HepG2 (cell line): Measurements from ENCODE around the gene CTF1. TPM values are rescaled to one million over a fixed set of nuclear protein-coding genes. Genes with fewer than 3 reads are reported as not detected.

Experiments used
- ATF7 ChIP-seq, 2 experiments: fragments of 450-650 bp in 1 of 2; sonication (generic) in 1 of 2; formaldehyde crosslinking in 1 of 2; IDR thresholded peaks; 2 replicates each; pipeline versions ENCODE4 v1.4.0 to v1.6.1; 2016 to 2020; ENCODE audit warnings: antibody characterized with exemption in 1 of 2, mild to moderate bottlenecking in 1 of 2, missing genetic modification reagents in 1 of 2
- CHD2 ChIP-seq: IDR thresholded peaks from 2 replicates; pipeline ENCODE4 v1.6.1; 2011; ENCODE audit warnings: low read depth, low read length, improper control_type of control experiment
- FOXA1 ChIP-seq, 2 experiments: fragments of 450-650 bp in 1 of 2; sonication (generic) in 1 of 2; formaldehyde crosslinking in 1 of 2; IDR thresholded peaks; 2 replicates each; pipeline versions ENCODE4 v1.4.0 to v1.6.1; 2016 to 2020; ENCODE audit warnings: missing genetic modification reagents in 1 of 2
- HMG20A ChIP-seq: IDR thresholded peaks from 2 replicates; pipeline ENCODE4 v1.6.1; 2016; ENCODE audit warnings: borderline replicate concordance
- HMGA1 ChIP-seq: sonication (generic); formaldehyde crosslinking; conservative IDR thresholded peaks from 2 replicates; pipeline ENCODE4 v1.4.0; 2020; ENCODE audit warnings: missing genetic modification reagents
- HOXA3 ChIP-seq: sonication (generic); formaldehyde crosslinking; IDR thresholded peaks from 2 replicates; pipeline ENCODE4 v1.5.0; 2020; ENCODE audit warnings: missing genetic modification reagents
- PCBP1 ChIP-seq: fragments of 200-400 bp; formaldehyde crosslinking; IDR thresholded peaks from 2 replicates; pipeline ENCODE4 v1.6.1; 2017; ENCODE audit warnings: mild to moderate bottlenecking, low read depth, low read length, borderline replicate concordance
- PRMT3 ChIP-seq: sonication (generic); formaldehyde crosslinking; IDR thresholded peaks from 2 replicates; pipeline ENCODE4 v1.8.1; 2022; ENCODE audit warnings: low read depth, mild to moderate bottlenecking, moderate library complexity, missing genetic modification reagents, borderline replicate concordance
- SCMH1 ChIP-seq: sonication (generic); formaldehyde crosslinking; IDR thresholded peaks from 2 replicates; pipeline ENCODE4 v1.9.0; 2021; ENCODE audit warnings: missing genetic modification reagents, mild to moderate bottlenecking, borderline replicate concordance
- ZKSCAN8 ChIP-seq: IDR thresholded peaks from 2 replicates; pipeline ENCODE4 v1.6.1; 2016; ENCODE audit warnings: borderline replicate concordance, missing genetic modification reagents, missing compliant biosample characterization
- ZNF124 ChIP-seq: sonication (generic); formaldehyde crosslinking; IDR thresholded peaks from 2 replicates; pipeline ENCODE4 v1.4.0; 2020; ENCODE audit warnings: missing genetic modification reagents
- ZNF281 ChIP-seq: sonication (generic); formaldehyde crosslinking; IDR thresholded peaks from 2 replicates; pipeline ENCODE4 v1.4.0; 2020; ENCODE audit warnings: missing genetic modification reagents, borderline replicate concordance
- ZNF335 ChIP-seq: sonication (generic); formaldehyde crosslinking; IDR thresholded peaks from 2 replicates; pipeline ENCODE4 v1.4.0; 2020; ENCODE audit warnings: missing genetic modification reagents
- ZNF615 ChIP-seq: sonication (generic); formaldehyde crosslinking; IDR thresholded peaks from 2 replicates; pipeline ENCODE4 v1.5.0; 2020; ENCODE audit warnings: mild to moderate bottlenecking, missing genetic modification reagents, borderline replicate concordance
- polyA plus RNA-seq, 8 experiments: library from polyadenylated mRNA; depleted of rRNA in 3 of 8; stranded (reverse) in 7 of 8; unstranded in 1 of 8; fragments of >200 nt; fragmentation: Illumina TruSeq in 4 of 8; extraction: Trizol in 4 of 8; gene quantifications; 2 replicates each; pipeline versions ENCODE4 v1.2.1 to v1.2.3, GENCODE V29; 2011 to 2016; ENCODE audit warnings: low read depth in 4 of 8, missing spikeins in 1 of 8, mixed read lengths in 1 of 8; ENCODE audit not compliant: insufficient read depth in 1 of 8
- total RNA-seq, 5 experiments: library from RNA; depleted of rRNA; stranded (reverse); fragments of >200 nt; fragmentation: Illumina TruSeq; extraction: Trizol; gene quantifications; 2 replicates each; pipeline ENCODE4 v1.2.3, GENCODE V29; 2016; ENCODE audit warnings: low read depth in 1 of 5
- TF ChIP-seq, protein P1 (sequence below): sonication (generic); formaldehyde crosslinking; IDR thresholded peaks from 2 replicates; pipeline ENCODE4 v1.4.0; 2020; ENCODE audit warnings: low read depth, missing genetic modification reagents
- TF ChIP-seq, protein P2 (sequence below): sonication (generic); formaldehyde crosslinking; conservative IDR thresholded peaks from 2 replicates; pipeline ENCODE4 v1.8.0; 2022; ENCODE audit warnings: mild to moderate bottlenecking, moderate library complexity, missing genetic modification reagents

CTF1 gene
- total and polyA plus RNA-seq, 2 of the 13 experiments (the other 11 are each of a cell fraction or from before 2014, with no cell fraction given): 0.13 to 1.8 TPM

- TF ChIP-seq, protein P1, sequence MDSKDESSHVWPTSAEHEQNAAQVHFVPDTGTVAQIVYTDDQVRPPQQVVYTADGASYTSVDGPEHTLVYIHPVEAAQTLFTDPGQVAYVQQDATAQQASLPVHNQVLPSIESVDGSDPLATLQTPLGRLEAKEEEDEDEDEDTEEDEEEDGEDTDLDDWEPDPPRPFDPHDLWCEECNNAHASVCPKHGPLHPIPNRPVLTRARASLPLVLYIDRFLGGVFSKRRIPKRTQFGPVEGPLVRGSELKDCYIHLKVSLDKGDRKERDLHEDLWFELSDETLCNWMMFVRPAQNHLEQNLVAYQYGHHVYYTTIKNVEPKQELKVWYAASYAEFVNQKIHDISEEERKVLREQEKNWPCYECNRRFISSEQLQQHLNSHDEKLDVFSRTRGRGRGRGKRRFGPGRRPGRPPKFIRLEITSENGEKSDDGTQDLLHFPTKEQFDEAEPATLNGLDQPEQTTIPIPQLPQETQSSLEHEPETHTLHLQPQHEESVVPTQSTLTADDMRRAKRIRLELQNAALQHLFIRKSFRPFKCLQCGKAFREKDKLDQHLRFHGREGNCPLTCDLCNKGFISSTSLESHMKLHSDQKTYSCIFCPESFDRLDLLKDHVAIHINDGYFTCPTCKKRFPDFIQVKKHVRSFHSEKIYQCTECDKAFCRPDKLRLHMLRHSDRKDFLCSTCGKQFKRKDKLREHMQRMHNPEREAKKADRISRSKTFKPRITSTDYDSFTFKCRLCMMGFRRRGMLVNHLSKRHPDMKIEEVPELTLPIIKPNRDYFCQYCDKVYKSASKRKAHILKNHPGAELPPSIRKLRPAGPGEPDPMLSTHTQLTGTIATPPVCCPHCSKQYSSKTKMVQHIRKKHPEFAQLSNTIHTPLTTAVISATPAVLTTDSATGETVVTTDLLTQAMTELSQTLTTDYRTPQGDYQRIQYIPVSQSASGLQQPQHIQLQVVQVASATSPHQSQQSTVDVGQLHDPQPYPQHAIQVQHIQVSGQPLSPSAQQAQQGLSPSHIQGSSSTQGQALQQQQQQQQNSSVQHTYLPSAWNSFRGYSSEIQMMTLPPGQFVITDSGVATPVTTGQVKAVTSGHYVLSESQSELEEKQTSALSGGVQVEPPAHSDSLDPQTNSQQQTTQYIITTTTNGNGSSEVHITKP: peak; percentile 86; the same call in 1 of the 2 replicates
- TF ChIP-seq HMG20A (CRISPR knock-in tag) (peak; percentile 82; the same call in 1 of the 2 replicates), ZNF124 (CRISPR knock-in tag) (peak; percentile 98), ZKSCAN8 (CRISPR knock-in tag) (peak; percentile 88), HMGA1 (CRISPR knock-in tag) (no peak), HOXA3 (CRISPR knock-in tag) (peak; percentile 86), PRMT3 (no peak; the same call in 1 of the 2 replicates), PCBP1 (no peak), FOXA1 (IDR thresholded peaks at IDR 0.05) (no peak), FOXA1 (CRISPR knock-in tag; IDR thresholded peaks at IDR 0.05) (no peak; the same call in 1 of the 2 replicates), ZNF335 (CRISPR knock-in tag) (peak; percentile 94), ZNF615 (CRISPR knock-in tag) (no peak), ZNF281 (CRISPR knock-in tag) (peak; percentile 43; the same call in 1 of the 2 replicates), SCMH1 (CRISPR knock-in tag) (no peak), CHD2 (no peak), ATF7 (IDR thresholded peaks at IDR 0.05) (no peak), ATF7 (CRISPR knock-in tag; IDR thresholded peaks at IDR 0.05) (peak; percentile 67)
- TF ChIP-seq, protein P2, sequence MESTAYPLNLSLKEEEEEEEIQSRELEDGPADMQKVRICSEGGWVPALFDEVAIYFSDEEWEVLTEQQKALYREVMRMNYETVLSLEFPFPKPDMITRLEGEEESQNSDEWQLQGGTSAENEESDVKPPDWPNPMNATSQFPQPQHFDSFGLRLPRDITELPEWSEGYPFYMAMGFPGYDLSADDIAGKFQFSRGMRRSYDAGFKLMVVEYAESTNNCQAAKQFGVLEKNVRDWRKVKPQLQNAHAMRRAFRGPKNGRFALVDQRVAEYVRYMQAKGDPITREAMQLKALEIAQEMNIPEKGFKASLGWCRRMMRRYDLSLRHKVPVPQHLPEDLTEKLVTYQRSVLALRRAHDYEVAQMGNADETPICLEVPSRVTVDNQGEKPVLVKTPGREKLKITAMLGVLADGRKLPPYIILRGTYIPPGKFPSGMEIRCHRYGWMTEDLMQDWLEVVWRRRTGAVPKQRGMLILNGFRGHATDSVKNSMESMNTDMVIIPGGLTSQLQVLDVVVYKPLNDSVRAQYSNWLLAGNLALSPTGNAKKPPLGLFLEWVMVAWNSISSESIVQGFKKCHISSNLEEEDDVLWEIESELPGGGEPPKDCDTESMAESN (CRISPR knock-in tag): peak; percentile 68; the same call in 1 of the 2 replicates
Measured at GRCh38 chr16:30949650-30950515, 53.5 kb downstream of the CTF1 start (continued).
